Measurements from ENCODE around the gene GABRB1. TPM values are rescaled to one million over a fixed set of nuclear protein-coding genes. Genes with fewer than 3 reads are reported as not detected.

The GABRB1 gene
- total RNA-seq, 3 donors from 2014 or later, result 2.5 TPM; not detected in 2

GRCh38 chr4:47195706-47196105 is 164.3 kb downstream of the GABRB1 start:
- Histone ChIP-seq H3K27me3 (no peaks in the 10 kb centered on the region), H3K36me3 (no peaks in the 10 kb centered on the region), H3K27ac (no peak overlapping the region), H3K4me3 (no peak overlapping the region), H3K9me3 (no peaks in the 10 kb centered on the region), H3K4me1 (no peaks in the 10 kb centered on the region)
- no peak for DNase-seq (ENCODE audit: low spot score in 2 of 2)
- intact Hi-C loops (cut with DNase I; ENCODE audit: low total_unique reads), result no loop called here
- no peak for TF ChIP-seq POLR2AphosphoS5 (IDR thresholded peaks at IDR 0.05)
- no peak for TF ChIP-seq CTCF (IDR thresholded peaks at IDR 0.05)
- TF ChIP-seq POLR2A (IDR thresholded peaks at IDR 0.05), result no peak

- no peak for DNase-seq (ENCODE audit: low spot score in 2 of 2)
- Histone ChIP-seq H3K9me3 (no peaks in the 10 kb centered on the region), H3K4me1 (no peaks in the 10 kb centered on the region), H3K36me3 (no peaks in the 10 kb centered on the region), H3K27ac (no peak overlapping the region), H3K4me3 (no peak overlapping the region), H3K27me3 (no peaks in the 10 kb centered on the region)
- no peak for TF ChIP-seq POLR2A (IDR thresholded peaks at IDR 0.05)
- intact Hi-C loops (cut with DNase I; ENCODE audit: low total_unique reads), result no loop called here
Observed at GRCh38 chr4:47198791-47199190, 167.4 kb downstream of the GABRB1 start.

- no peak for DNase-seq (ENCODE audit: low spot score in 2 of 2)
- intact Hi-C loops (cut with DNase I; ENCODE audit: low total_unique reads), result no loop called here
- TF ChIP-seq POLR2A (IDR thresholded peaks at IDR 0.05) (no peak), CTCF (IDR thresholded peaks at IDR 0.05) (no peak), POLR2AphosphoS5 (IDR thresholded peaks at IDR 0.05) (no peak)
- H3K4me3 ChIP-seq, result no peak overlapping the region
- no peaks in the 10 kb centered on the region for H3K9me3 ChIP-seq
- H3K4me1 ChIP-seq, result no peaks in the 10 kb centered on the region
- H3K27ac ChIP-seq, result no peak overlapping the region
- H3K36me3 ChIP-seq, result no peaks in the 10 kb centered on the region
- H3K27me3 ChIP-seq, result no peaks in the 10 kb centered on the region
Observed at GRCh38 chr4:47203593-47203992, 172.2 kb downstream of the GABRB1 start.

GRCh38 chr4:47207555-47207954 is 176.2 kb downstream of the GABRB1 start:
- no peak for DNase-seq (ENCODE audit: low spot score in 2 of 2)
- Histone ChIP-seq H3K36me3 (no peaks in the 10 kb centered on the region), H3K27ac (no peak overlapping the region), H3K27me3 (no peaks in the 10 kb centered on the region), H3K4me3 (no peak overlapping the region), H3K4me1 (no peaks in the 10 kb centered on the region), H3K9me3 (no peaks in the 10 kb centered on the region)
- TF ChIP-seq POLR2A (IDR thresholded peaks at IDR 0.05) (no peak), POLR2AphosphoS5 (IDR thresholded peaks at IDR 0.05) (no peak), CTCF (IDR thresholded peaks at IDR 0.05) (no peak)
- intact Hi-C loops (cut with DNase I; ENCODE audit: low total_unique reads), result no loop called here

- H3K27me3 ChIP-seq, result no peaks in the 10 kb centered on the region
- no peak for DNase-seq (ENCODE audit: low spot score in 2 of 2)
- no peaks in the 10 kb centered on the region for H3K36me3 ChIP-seq
- H3K4me3 ChIP-seq, result no peak overlapping the region
- H3K9me3 ChIP-seq, result no peaks in the 10 kb centered on the region
- H3K4me1 ChIP-seq, result no peaks in the 10 kb centered on the region
- intact Hi-C loops (cut with DNase I; ENCODE audit: low total_unique reads), result no loop called here
- no peak for TF ChIP-seq POLR2AphosphoS5 (IDR thresholded peaks at IDR 0.05)
- TF ChIP-seq POLR2A (IDR thresholded peaks at IDR 0.05), result no peak
- TF ChIP-seq CTCF (IDR thresholded peaks at IDR 0.05), result no peak
- no peak overlapping the region for H3K27ac ChIP-seq
Observed at GRCh38 chr4:47209833-47210232, 178.5 kb downstream of the GABRB1 start.

- Histone ChIP-seq H3K27ac (no peak overlapping the region), H3K4me3 (no peak overlapping the region), H3K9me3 (no peaks in the 10 kb centered on the region), H3K27me3 (no peaks in the 10 kb centered on the region), H3K4me1 (no peaks in the 10 kb centered on the region), H3K36me3 (no peaks in the 10 kb centered on the region)
- intact Hi-C loops (cut with DNase I; ENCODE audit: low total_unique reads), result no loop called here
- TF ChIP-seq POLR2AphosphoS5 (IDR thresholded peaks at IDR 0.05) (no peak), CTCF (IDR thresholded peaks at IDR 0.05) (no peak), POLR2A (IDR thresholded peaks at IDR 0.05) (no peak)
- DNase-seq (ENCODE audit: low spot score in 2 of 2), result no peak
Observed at GRCh38 chr4:47210828-47211227, 179.5 kb downstream of the GABRB1 start.
